ENCODE data around the gene NCL. TPM values are rescaled to one million over a fixed set of nuclear protein-coding genes. Genes with fewer than 3 reads are reported as not detected.
"Not testable (repeated sequence)": the region's sequence is repeated elsewhere in the genome, so short reads cannot be mapped to it uniquely, and the experiment has no call there.

NCL gene
- polyA plus RNA-seq, 1 of the 3 experiments (the other 2 are of a cell fraction): 256 TPM

DNA sequence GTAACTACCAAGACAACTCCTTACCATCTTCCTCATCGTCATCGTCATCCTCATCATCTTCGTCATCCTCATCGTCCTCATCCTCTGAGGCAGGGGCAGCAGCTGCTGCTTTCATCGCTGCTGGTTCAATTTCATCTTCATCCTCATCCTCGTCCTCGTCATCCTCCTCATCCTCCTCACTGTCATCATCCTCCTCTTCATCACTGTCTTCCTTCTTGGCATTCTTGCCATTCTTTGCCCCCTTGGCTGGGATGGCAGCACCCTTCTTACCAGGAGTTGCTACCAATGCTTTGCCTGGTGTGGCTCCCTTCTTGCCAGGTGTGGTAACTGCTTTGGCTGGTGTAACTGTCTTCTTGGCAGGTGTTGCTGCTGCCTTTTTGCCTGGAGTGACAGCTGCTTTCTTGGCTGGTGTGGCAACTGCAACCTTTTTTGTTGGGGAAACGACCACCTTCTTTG is 2.7 kb downstream of the NCL start:
- H3K4me2 ChIP-seq: peak overlapping the region; percentile 78; the same call in 1 of the 2 replicates
- H3K79me2 ChIP-seq (ENCODE audit: insufficient read depth): peaks cover 83% of the 10 kb centered on the region
- peaks cover 11 to 23% of the 10 kb centered on the region in 2 experiments for H3K4me1 ChIP-seq (ENCODE audit: control insufficient read depth in 1 of 2, insufficient read depth in 2 of 2, low read depth in 1 of 2, low read length in 1 of 2)
- ChIA-PET CTCF (interaction anchor here (0.6 to 2.2 kb wide), 5 partner anchors 10 to 56 kb away, joined by 3 to 10 read pairs (median 5); no protein-coding TSS in a partner anchor), POLR2A (no interaction called here)
- H3K9me2 ChIP-seq: no peaks in the 10 kb centered on the region
- no peak overlapping the region for H2AFZ ChIP-seq (ENCODE audit: low read depth)
- peaks cover 43% of the 10 kb centered on the region for H4K20me1 ChIP-seq (ENCODE audit: insufficient read depth)
- no peak overlapping the region for H3K9ac ChIP-seq
- H3F3A ChIP-seq (replicated peaks; ENCODE audit: insufficient read depth): peaks cover 45% of the 10 kb centered on the region
- peaks cover 64 to 69% of the 10 kb centered on the region in 2 experiments for H3K36me3 ChIP-seq (replicated peaks in 1 of 2; ENCODE audit: control insufficient read depth in 1 of 2, insufficient read depth in 2 of 2, low read length in 1 of 2)
- TF ChIP-seq, protein P1, sequence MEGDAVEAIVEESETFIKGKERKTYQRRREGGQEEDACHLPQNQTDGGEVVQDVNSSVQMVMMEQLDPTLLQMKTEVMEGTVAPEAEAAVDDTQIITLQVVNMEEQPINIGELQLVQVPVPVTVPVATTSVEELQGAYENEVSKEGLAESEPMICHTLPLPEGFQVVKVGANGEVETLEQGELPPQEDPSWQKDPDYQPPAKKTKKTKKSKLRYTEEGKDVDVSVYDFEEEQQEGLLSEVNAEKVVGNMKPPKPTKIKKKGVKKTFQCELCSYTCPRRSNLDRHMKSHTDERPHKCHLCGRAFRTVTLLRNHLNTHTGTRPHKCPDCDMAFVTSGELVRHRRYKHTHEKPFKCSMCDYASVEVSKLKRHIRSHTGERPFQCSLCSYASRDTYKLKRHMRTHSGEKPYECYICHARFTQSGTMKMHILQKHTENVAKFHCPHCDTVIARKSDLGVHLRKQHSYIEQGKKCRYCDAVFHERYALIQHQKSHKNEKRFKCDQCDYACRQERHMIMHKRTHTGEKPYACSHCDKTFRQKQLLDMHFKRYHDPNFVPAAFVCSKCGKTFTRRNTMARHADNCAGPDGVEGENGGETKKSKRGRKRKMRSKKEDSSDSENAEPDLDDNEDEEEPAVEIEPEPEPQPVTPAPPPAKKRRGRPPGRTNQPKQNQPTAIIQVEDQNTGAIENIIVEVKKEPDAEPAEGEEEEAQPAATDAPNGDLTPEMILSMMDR (IDR thresholded peaks at IDR 0.05): no peak
- no peak for TF ChIP-seq RXRA (IDR thresholded peaks at IDR 0.05; ENCODE audit: borderline replicate concordance, low read depth)
- TF ChIP-seq, protein P2, sequence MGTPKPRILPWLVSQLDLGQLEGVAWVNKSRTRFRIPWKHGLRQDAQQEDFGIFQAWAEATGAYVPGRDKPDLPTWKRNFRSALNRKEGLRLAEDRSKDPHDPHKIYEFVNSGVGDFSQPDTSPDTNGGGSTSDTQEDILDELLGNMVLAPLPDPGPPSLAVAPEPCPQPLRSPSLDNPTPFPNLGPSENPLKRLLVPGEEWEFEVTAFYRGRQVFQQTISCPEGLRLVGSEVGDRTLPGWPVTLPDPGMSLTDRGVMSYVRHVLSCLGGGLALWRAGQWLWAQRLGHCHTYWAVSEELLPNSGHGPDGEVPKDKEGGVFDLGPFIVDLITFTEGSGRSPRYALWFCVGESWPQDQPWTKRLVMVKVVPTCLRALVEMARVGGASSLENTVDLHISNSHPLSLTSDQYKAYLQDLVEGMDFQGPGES (IDR thresholded peaks at IDR 0.05; ENCODE audit: low read depth, low read length): no peak
- TF ChIP-seq, protein P3, sequence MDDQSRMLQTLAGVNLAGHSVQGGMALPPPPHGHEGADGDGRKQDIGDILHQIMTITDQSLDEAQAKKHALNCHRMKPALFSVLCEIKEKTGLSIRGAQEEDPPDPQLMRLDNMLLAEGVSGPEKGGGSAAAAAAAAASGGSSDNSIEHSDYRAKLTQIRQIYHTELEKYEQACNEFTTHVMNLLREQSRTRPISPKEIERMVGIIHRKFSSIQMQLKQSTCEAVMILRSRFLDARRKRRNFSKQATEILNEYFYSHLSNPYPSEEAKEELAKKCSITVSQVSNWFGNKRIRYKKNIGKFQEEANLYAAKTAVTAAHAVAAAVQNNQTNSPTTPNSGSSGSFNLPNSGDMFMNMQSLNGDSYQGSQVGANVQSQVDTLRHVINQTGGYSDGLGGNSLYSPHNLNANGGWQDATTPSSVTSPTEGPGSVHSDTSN (IDR thresholded peaks at IDR 0.05): no peak
- TF ChIP-seq RAD21 (IDR thresholded peaks at IDR 0.05; ENCODE audit: low read length): no peak
- no peak for TF ChIP-seq YY1 (IDR thresholded peaks at IDR 0.05; ENCODE audit: low read depth)
- TF ChIP-seq, protein P4, sequence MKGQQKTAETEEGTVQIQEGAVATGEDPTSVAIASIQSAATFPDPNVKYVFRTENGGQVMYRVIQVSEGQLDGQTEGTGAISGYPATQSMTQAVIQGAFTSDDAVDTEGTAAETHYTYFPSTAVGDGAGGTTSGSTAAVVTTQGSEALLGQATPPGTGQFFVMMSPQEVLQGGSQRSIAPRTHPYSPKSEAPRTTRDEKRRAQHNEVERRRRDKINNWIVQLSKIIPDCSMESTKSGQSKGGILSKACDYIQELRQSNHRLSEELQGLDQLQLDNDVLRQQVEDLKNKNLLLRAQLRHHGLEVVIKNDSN (IDR thresholded peaks at IDR 0.05; ENCODE audit: borderline replicate concordance, low read depth): no peak
- TF ChIP-seq GATA2 (CRISPR knock-in tag; IDR thresholded peaks at IDR 0.05): no peak
- H3K27me3 ChIP-seq (ENCODE audit: insufficient read depth): no peaks in the 10 kb centered on the region
- DNase-seq: no peak
- H3K27ac ChIP-seq (ENCODE audit: low read depth in 2 of 2, low read length in 1 of 2): no peak overlapping the region
- WGBS (ENCODE audit: low lambda C conversion rate): 88% methylated on average over 8 of the region's 8 CpGs
- H3K4me3 ChIP-seq (ENCODE audit: low read depth in 2 of 2, low read length in 1 of 2): no peak overlapping the region; a peak in 1 of 4 replicates
- no peaks in the 10 kb centered on the region for H3K9me3 ChIP-seq

DNA sequence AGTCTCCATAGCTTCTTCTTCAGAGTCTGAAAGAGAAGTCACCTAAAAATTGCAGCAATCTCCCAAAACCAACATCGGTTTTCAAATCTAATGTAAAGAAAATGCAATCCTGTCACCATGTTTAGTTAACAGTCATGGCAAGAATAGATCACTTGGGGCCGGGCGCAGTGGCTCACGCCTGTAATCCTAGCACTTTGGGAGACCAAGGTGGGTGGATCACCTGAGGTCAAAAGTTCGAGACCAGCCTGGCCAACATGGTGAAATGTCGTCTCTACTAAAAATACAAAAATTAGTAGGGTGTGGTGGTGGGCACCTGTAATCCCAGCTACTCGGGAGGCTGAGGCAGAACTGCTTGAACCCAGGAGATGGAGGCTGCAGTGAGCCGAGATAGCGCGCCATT is 3.4 kb downstream of the NCL start:
- H3K9ac ChIP-seq: not testable (repeated sequence)

More for the DNA sequence above, 3.4 kb downstream of the NCL start:
- H3K79me2 ChIP-seq (ENCODE audit: insufficient read depth): peaks cover 84% of the 10 kb centered on the region
- H2AFZ ChIP-seq (ENCODE audit: low read depth); H3K4me2 ChIP-seq; H3K9me2 ChIP-seq; H3K27ac ChIP-seq (ENCODE audit: low read depth in 2 of 2, low read length in 1 of 2); POLR2A ChIA-PET; H3K4me3 ChIP-seq (ENCODE audit: low read depth in 2 of 2, low read length in 1 of 2); H3K27me3 ChIP-seq (ENCODE audit: insufficient read depth); H3K9me3 ChIP-seq; DNase-seq: not testable (repeated sequence)
- H3K36me3 ChIP-seq (replicated peaks in 1 of 2; ENCODE audit: control insufficient read depth in 1 of 2, insufficient read depth in 2 of 2, low read length in 1 of 2): peaks cover 72 to 76% of the 10 kb centered on the region in 2 experiments
- WGBS (ENCODE audit: low lambda C conversion rate): 94% methylated on average over 10 of the region's 10 CpGs
- H3F3A ChIP-seq (replicated peaks; ENCODE audit: insufficient read depth): peaks cover 47% of the 10 kb centered on the region
- CTCF ChIA-PET: interaction anchor here (0.7 to 2.2 kb wide), 5 partner anchors 9 to 265 kb away, joined by 3 to 10 read pairs (median 3); no protein-coding TSS in a partner anchor
- peaks cover 43% of the 10 kb centered on the region for H4K20me1 ChIP-seq (ENCODE audit: insufficient read depth)
- H3K4me1 ChIP-seq (ENCODE audit: control insufficient read depth in 1 of 2, insufficient read depth in 2 of 2, low read depth in 1 of 2, low read length in 1 of 2): peaks cover 11 to 23% of the 10 kb centered on the region in 2 experiments
